HG03159 (cell line): ENCODE measurements around the gene SHISA8.
"Not testable (repeated sequence)": the region's sequence is repeated elsewhere in the genome, so short reads cannot be mapped to it uniquely, and the experiment has no call there.

Source experiments
- ATAC-seq: cut with Tn5 transposase; IDR thresholded peaks from one replicate; pipeline ENCODE4 v1.9.1; 2021; ENCODE audit warnings: mild to moderate bottlenecking, moderate library complexity; ENCODE audit not compliant: unreplicated experiment

The SHISA8 gene

GRCh38 chr22:41900652-41901312 lies 14.1 kb downstream of the SHISA8 start:
- no peak for ATAC-seq

- ATAC-seq, result no peak
Observed at GRCh38 chr22:41899992-41900651, 14.8 kb downstream of the SHISA8 start.

GRCh38 chr22:41899110-41899509 lies 15.8 kb downstream of the SHISA8 start:
- ATAC-seq, result no peak

- ATAC-seq, result no peak
Observed at GRCh38 chr22:41898645-41899044, 16.2 kb downstream of the SHISA8 start.

GRCh38 chr22:41893591-41894375 lies 21.1 kb downstream of the SHISA8 start:
- ATAC-seq, result no peak

- ATAC-seq, result no peak
Observed at GRCh38 chr22:41892721-41893120, 22.2 kb downstream of the SHISA8 start.

GRCh38 chr22:41891407-41891806 lies 23.5 kb downstream of the SHISA8 start:
- no peak for ATAC-seq

- ATAC-seq, result no peak
Observed at GRCh38 chr22:41888627-41889200, 26.2 kb downstream of the SHISA8 start.

GRCh38 chr22:41885516-41885915 lies 29.4 kb downstream of the SHISA8 start:
- no peak for ATAC-seq

- no peak for ATAC-seq
Observed at GRCh38 chr22:41885116-41885515, 29.8 kb downstream of the SHISA8 start.

GRCh38 chr22:41883400-41883799 lies 31.5 kb downstream of the SHISA8 start:
- no peak for ATAC-seq

- ATAC-seq, result no peak
Observed at GRCh38 chr22:41880653-41881052, 34.2 kb downstream of the SHISA8 start.

- no peak for ATAC-seq
Observed at GRCh38 chr22:41876675-41877074, 38.2 kb downstream of the SHISA8 start.

GRCh38 chr22:41876275-41876674 lies 38.6 kb downstream of the SHISA8 start:
- no peak for ATAC-seq

- ATAC-seq, result no peak
Observed at GRCh38 chr22:41875531-41876270, 39.2 kb downstream of the SHISA8 start.

- ATAC-seq, result no peak
Observed at GRCh38 chr22:41874090-41874489, 40.8 kb downstream of the SHISA8 start.

- no peak for ATAC-seq
Observed at GRCh38 chr22:41873391-41873790, 41.5 kb downstream of the SHISA8 start.

GRCh38 chr22:41870786-41871185 lies 44.1 kb downstream of the SHISA8 start:
- ATAC-seq, result no peak

- ATAC-seq, result not testable (repeated sequence)
Observed at GRCh38 chr22:41870081-41870480, 44.8 kb downstream of the SHISA8 start.

- ATAC-seq, result no peak
Observed at GRCh38 chr22:41868556-41868955, 46.3 kb downstream of the SHISA8 start.

- no peak for ATAC-seq
Observed at GRCh38 chr22:41863472-41863871, 51.4 kb downstream of the SHISA8 start.
